Left lobe of liver (tissue), 2 donors: Measurements from ENCODE around the gene PER2. TPM values are rescaled to one million over a fixed set of nuclear protein-coding genes. Genes with fewer than 3 reads are reported as not detected.
"Not testable (repeated sequence)": the region's sequence is repeated elsewhere in the genome, so short reads cannot be mapped to it uniquely, and the experiment has no call there.

Experiments used
- ATAC-seq: fragments of 200-7000 bp; cut with Tn5 transposase; one replicate; pipeline ENCODE4 v1.9.1; 2020; ENCODE audit warnings: mild to moderate bottlenecking, moderate library complexity
- DNase-seq: peaks from one replicate; pipeline ENCODE4 v3.0.0-alpha.2; 2020; ENCODE audit warnings: low spot score
- total RNA-seq: library from RNA; stranded (reverse); gene quantifications from one replicate; pipeline ENCODE4 v1.2.1, GENCODE V29; 2021
- donor health status: DM: no; HTN: no; CAD: no; lungs with moderate emphysema.
- donor health status: DM: no; HTN: yes; CAD: no.

Gene PER2
- total RNA-seq, 1 donor from 2014 or later: 8.0 TPM

- DNase-seq (no peak), ATAC-seq (no peak)
Observed at GRCh38 chr2:238289574-238289973, 1.2 kb upstream of the PER2 start.

GRCh38 chr2:238288650-238289573 is 502 bp upstream of the PER2 start:
- ATAC-seq: peak; percentile 79

GRCh38 chr2:238286987-238287736 is 1.2 kb downstream of the PER2 start:
- DNase-seq: no peak
- peak; percentile 13 for ATAC-seq

More at GRCh38 chr2:238288650-238289573, 502 bp upstream of the PER2 start:
- peak; percentile 99 for DNase-seq

- DNase-seq: peak; percentile 92
Observed at GRCh38 chr2:238286551-238286950, 1.9 kb downstream of the PER2 start.

GRCh38 chr2:238286095-238286494 is 2.3 kb downstream of the PER2 start:
- DNase-seq: no peak
- no peak for ATAC-seq

More at GRCh38 chr2:238286551-238286950, 1.9 kb downstream of the PER2 start:
- peak; percentile 49 for ATAC-seq

GRCh38 chr2:238285653-238286082 is 2.7 kb downstream of the PER2 start:
- ATAC-seq (peak; percentile 42), DNase-seq (peak; percentile 91)

GRCh38 chr2:238284802-238285515 is 3.5 kb downstream of the PER2 start:
- ATAC-seq: peak; percentile 47
- DNase-seq: peak; percentile 76

GRCh38 chr2:238282861-238283738 is 5.3 kb downstream of the PER2 start:
- DNase-seq: no peak
- ATAC-seq: no peak

GRCh38 chr2:238281826-238282480 is 6.5 kb downstream of the PER2 start:
- DNase-seq: no peak
- ATAC-seq: no peak

- ATAC-seq (no peak), DNase-seq (no peak)
Observed at GRCh38 chr2:238280083-238280825, 8.2 kb downstream of the PER2 start.

GRCh38 chr2:238279324-238279682 is 9.1 kb downstream of the PER2 start:
- no peak for DNase-seq
- no peak for ATAC-seq

GRCh38 chr2:238278626-238279323 is 9.6 kb downstream of the PER2 start:
- ATAC-seq (peak; percentile 25), DNase-seq (no peak)

GRCh38 chr2:238277695-238278094 is 10.7 kb downstream of the PER2 start:
- no peak for ATAC-seq
- DNase-seq: no peak

- ATAC-seq (peak; percentile 88), DNase-seq (peak; percentile 72)
Observed at GRCh38 chr2:238274152-238274865, 14.1 kb downstream of the PER2 start.

- not testable (repeated sequence) for DNase-seq, ATAC-seq
Observed at GRCh38 chr2:238273433-238273832, 15.0 kb downstream of the PER2 start.

- ATAC-seq: no peak
Observed at GRCh38 chr2:238272156-238272555, 16.3 kb downstream of the PER2 start.

GRCh38 chr2:238271686-238272085 is 16.7 kb downstream of the PER2 start:
- DNase-seq, ATAC-seq: not testable (repeated sequence)

More at GRCh38 chr2:238272156-238272555, 16.3 kb downstream of the PER2 start:
- DNase-seq: no peak
